HepG2 (cell line): Measurements from ENCODE around the gene IFT52. TPM values are rescaled to one million over a fixed set of nuclear protein-coding genes. Genes with fewer than 3 reads are reported as not detected.

Source experiments
- ASH2L ChIP-seq: fragments of 300-600, 200-600 bp; sonication (generic); IDR thresholded peaks from 2 replicates; pipeline ENCODE4 v1.7.0; 2017; ENCODE audit warnings: low read depth, mild to moderate bottlenecking, moderate library complexity, mixed read lengths, low read length; ENCODE audit not compliant: insufficient read length
- HES4 ChIP-seq: sonication (generic); formaldehyde crosslinking; IDR thresholded peaks from 2 replicates; pipeline ENCODE4 v1.9.0; 2021; ENCODE audit warnings: mild to moderate bottlenecking, missing genetic modification reagents, borderline replicate concordance
- MXI1 ChIP-seq: IDR thresholded peaks from 3 replicates; pipeline ENCODE4 v1.6.1; 2012; ENCODE audit warnings: low read depth, low read length, inconsistent platforms, borderline replicate concordance
- RARG ChIP-seq: sonication (generic); formaldehyde crosslinking; IDR thresholded peaks from 2 replicates; pipeline ENCODE4 v1.4.0; 2020; ENCODE audit warnings: low read depth, mild to moderate bottlenecking, missing genetic modification reagents
- SOX6 ChIP-seq, 2 experiments: fragments of 450-650 bp in 1 of 2; sonication (generic) in 1 of 2; formaldehyde crosslinking in 1 of 2; IDR thresholded peaks; 2 replicates each; pipeline versions ENCODE4 v1.4.0 to v1.6.1; 2017 to 2020; ENCODE audit warnings: antibody characterized with exemption in 1 of 2, mild to moderate bottlenecking in 1 of 2, missing genetic modification reagents in 1 of 2
- SRF ChIP-seq: IDR thresholded peaks from 2 replicates; pipeline ENCODE4 v1.6.1; 2011; ENCODE audit warnings: mild to moderate bottlenecking, low read depth, low read length, moderate library complexity
- SYNCRIP ChIP-seq: fragments of 200-400 bp; formaldehyde crosslinking; IDR thresholded peaks from 2 replicates; pipeline ENCODE4 v1.6.1; 2018; ENCODE audit warnings: mild to moderate bottlenecking, low read depth, low read length; ENCODE audit not compliant: insufficient read depth
- TSC22D2 ChIP-seq: sonication (generic); formaldehyde crosslinking; IDR thresholded peaks from 2 replicates; pipeline ENCODE4 v1.5.1; 2020; ENCODE audit warnings: missing genetic modification reagents, mild to moderate bottlenecking, borderline replicate concordance
- ZBTB38 ChIP-seq: sonication (generic); formaldehyde crosslinking; IDR thresholded peaks from 2 replicates; pipeline ENCODE4 v1.5.1; 2020; ENCODE audit warnings: mild to moderate bottlenecking, missing genetic modification reagents
- ZMYM2 ChIP-seq: sonication (generic); formaldehyde crosslinking; IDR thresholded peaks from 2 replicates; pipeline ENCODE4 v1.8.0; 2022; ENCODE audit warnings: mild to moderate bottlenecking, missing genetic modification reagents
- ZNF12 ChIP-seq: sonication (generic); formaldehyde crosslinking; IDR thresholded peaks from 2 replicates; pipeline ENCODE4 v1.5.0; 2020; ENCODE audit warnings: missing genetic modification reagents
- ZNF124 ChIP-seq: sonication (generic); formaldehyde crosslinking; IDR thresholded peaks from 2 replicates; pipeline ENCODE4 v1.4.0; 2020; ENCODE audit warnings: missing genetic modification reagents
- ZNF138 ChIP-seq: sonication (generic); formaldehyde crosslinking; IDR thresholded peaks from 2 replicates; pipeline ENCODE4 v1.5.0; 2020; ENCODE audit warnings: mild to moderate bottlenecking, low read depth, missing genetic modification reagents
- ZNF20 ChIP-seq: sonication (generic); formaldehyde crosslinking; IDR thresholded peaks from 2 replicates; pipeline ENCODE4 v1.4.0; 2020; ENCODE audit warnings: mild to moderate bottlenecking, moderate library complexity, missing genetic modification reagents
- ZNF317 ChIP-seq: sonication (generic); formaldehyde crosslinking; IDR thresholded peaks from 2 replicates; pipeline ENCODE4 v1.5.0; 2020; ENCODE audit warnings: mild to moderate bottlenecking, missing genetic modification reagents
- ZNF383 ChIP-seq: sonication (generic); formaldehyde crosslinking; IDR thresholded peaks from 2 replicates; pipeline ENCODE4 v1.4.0; 2020; ENCODE audit warnings: missing genetic modification reagents, mild to moderate bottlenecking, borderline replicate concordance
- ZNF644 ChIP-seq: IDR thresholded peaks from 2 replicates; pipeline ENCODE4 v1.6.1; 2016; ENCODE audit warnings: low read depth
- ZNF775 ChIP-seq: sonication (generic); formaldehyde crosslinking; IDR thresholded peaks from 2 replicates; pipeline ENCODE4 v1.4.0; 2020; ENCODE audit warnings: missing genetic modification reagents, mild to moderate bottlenecking, moderate library complexity, borderline replicate concordance
- polyA plus RNA-seq, 8 experiments: library from polyadenylated mRNA; depleted of rRNA in 3 of 8; stranded (reverse) in 7 of 8; unstranded in 1 of 8; fragments of >200 nt; fragmentation: Illumina TruSeq in 4 of 8; extraction: Trizol in 4 of 8; gene quantifications; 2 replicates each; pipeline versions ENCODE4 v1.2.1 to v1.2.3, GENCODE V29; 2011 to 2016; ENCODE audit warnings: low read depth in 4 of 8, missing spikeins in 1 of 8, mixed read lengths in 1 of 8; ENCODE audit not compliant: insufficient read depth in 1 of 8
- total RNA-seq, 5 experiments: library from RNA; depleted of rRNA; stranded (reverse); fragments of >200 nt; fragmentation: Illumina TruSeq; extraction: Trizol; gene quantifications; 2 replicates each; pipeline ENCODE4 v1.2.3, GENCODE V29; 2016; ENCODE audit warnings: low read depth in 1 of 5
- TF ChIP-seq, protein P1 (sequence below): sonication (generic); formaldehyde crosslinking; IDR thresholded peaks from 2 replicates; pipeline ENCODE4 v1.5.1; 2020; ENCODE audit warnings: missing genetic modification reagents, mild to moderate bottlenecking, borderline replicate concordance
- TF ChIP-seq, protein P2 (sequence below): sonication (generic); formaldehyde crosslinking; IDR thresholded peaks from 2 replicates; pipeline ENCODE4 v1.4.0; 2020; ENCODE audit warnings: mild to moderate bottlenecking, low read depth, missing genetic modification reagents
- TF ChIP-seq, protein P3 (sequence below): sonication (generic); formaldehyde crosslinking; IDR thresholded peaks from 2 replicates; pipeline ENCODE4 v1.5.0; 2020; ENCODE audit warnings: missing genetic modification reagents
- TF ChIP-seq, protein P4 (sequence below): sonication (generic); formaldehyde crosslinking; IDR thresholded peaks from 2 replicates; pipeline ENCODE4 v1.8.0; 2022; ENCODE audit warnings: mild to moderate bottlenecking, missing genetic modification reagents, borderline replicate concordance

IFT52 gene
- total and polyA plus RNA-seq, 2 of the 13 experiments (the other 11 are each of a cell fraction or from before 2014, with no cell fraction given): 48.0 to 64.0 TPM

DNA sequence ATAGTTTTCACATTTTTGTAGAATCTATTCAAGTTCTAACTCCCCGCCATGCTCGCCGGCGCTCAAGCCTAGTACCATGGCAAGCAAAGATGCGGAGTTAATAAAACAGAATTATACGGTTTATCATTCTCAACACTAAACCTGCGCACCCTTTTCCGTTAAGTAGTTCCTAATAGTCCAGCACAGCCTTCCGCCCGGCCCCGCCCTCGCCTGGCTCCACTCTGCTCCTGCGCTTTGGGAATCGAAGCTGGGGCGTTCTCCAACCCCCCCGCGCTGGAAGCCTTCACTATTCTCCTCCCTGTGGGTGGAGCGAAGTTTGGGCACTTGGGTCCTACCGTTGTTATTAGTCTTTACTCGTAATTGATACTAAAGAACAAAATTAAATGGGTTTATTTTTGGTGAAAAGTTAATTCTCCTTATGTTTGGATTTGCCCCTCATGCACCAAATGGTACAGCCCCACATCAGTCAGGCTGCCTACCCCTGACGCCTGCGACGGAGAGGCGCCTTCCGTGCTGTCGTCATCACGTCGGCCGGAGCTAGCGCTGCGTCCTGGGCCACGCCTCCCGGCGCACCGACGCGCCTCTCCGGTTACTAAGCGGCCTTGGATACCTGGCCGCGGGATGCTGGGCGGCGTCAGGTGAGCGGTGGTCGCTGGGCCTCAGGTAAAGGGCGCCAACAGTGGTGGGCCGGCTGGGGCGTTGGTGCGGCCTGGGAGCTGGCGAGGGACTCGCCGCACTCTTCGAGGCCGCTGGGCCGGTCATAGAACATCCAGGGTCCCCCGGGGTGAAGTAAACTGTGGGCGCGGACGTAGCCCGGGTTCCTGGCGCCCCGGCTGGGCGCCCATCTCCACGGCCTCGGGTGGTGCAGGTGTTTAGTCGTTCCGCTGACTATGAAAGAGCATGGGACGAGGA lies at the start of gene IFT52 (continued):
- TF ChIP-seq, protein P1, sequence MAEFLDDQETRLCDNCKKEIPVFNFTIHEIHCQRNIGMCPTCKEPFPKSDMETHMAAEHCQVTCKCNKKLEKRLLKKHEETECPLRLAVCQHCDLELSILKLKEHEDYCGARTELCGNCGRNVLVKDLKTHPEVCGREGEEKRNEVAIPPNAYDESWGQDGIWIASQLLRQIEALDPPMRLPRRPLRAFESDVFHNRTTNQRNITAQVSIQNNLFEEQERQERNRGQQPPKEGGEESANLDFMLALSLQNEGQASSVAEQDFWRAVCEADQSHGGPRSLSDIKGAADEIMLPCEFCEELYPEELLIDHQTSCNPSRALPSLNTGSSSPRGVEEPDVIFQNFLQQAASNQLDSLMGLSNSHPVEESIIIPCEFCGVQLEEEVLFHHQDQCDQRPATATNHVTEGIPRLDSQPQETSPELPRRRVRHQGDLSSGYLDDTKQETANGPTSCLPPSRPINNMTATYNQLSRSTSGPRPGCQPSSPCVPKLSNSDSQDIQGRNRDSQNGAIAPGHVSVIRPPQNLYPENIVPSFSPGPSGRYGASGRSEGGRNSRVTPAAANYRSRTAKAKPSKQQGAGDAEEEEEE (CRISPR knock-in tag): peak; percentile 73; the same call in 1 of the 2 replicates
- TF ChIP-seq ASH2L (peak; percentile 98), ZNF317 (CRISPR knock-in tag) (peak; percentile 86), ZNF383 (CRISPR knock-in tag) (peak; percentile 89), SYNCRIP (no peak), SRF (no peak; the same call in 1 of the 2 replicates), ZNF20 (CRISPR knock-in tag) (peak; percentile 89; the same call in 1 of the 2 replicates), ZNF138 (CRISPR knock-in tag) (0 out of 2 replicates have a peak, but pooled peaks have one; percentile 64), HES4 (CRISPR knock-in tag) (0 out of 2 replicates have a peak, but pooled peaks have one; percentile 37), TSC22D2 (CRISPR knock-in tag) (peak; percentile 14; the same call in 1 of the 2 replicates), ZNF124 (CRISPR knock-in tag) (peak; percentile 81; the same call in 1 of the 2 replicates), ZNF775 (CRISPR knock-in tag) (0 out of 2 replicates have a peak, but pooled peaks have one; percentile 15), ZNF644 (CRISPR knock-in tag) (0 out of 2 replicates have a peak, but pooled peaks have one; percentile 12), SOX6 (IDR thresholded peaks at IDR 0.05) (no peak), SOX6 (CRISPR knock-in tag; IDR thresholded peaks at IDR 0.05) (peak; percentile 76), ZNF12 (CRISPR knock-in tag) (peak; percentile 25; the same call in 1 of the 2 replicates), RARG (CRISPR knock-in tag) (0 out of 2 replicates have a peak, but pooled peaks have one; percentile 31), ZMYM2 (CRISPR knock-in tag) (no peak), MXI1 (peak; percentile 94; the same call in 1 of the 3 replicates), ZBTB38 (peak; percentile 94)
- TF ChIP-seq, protein P2, sequence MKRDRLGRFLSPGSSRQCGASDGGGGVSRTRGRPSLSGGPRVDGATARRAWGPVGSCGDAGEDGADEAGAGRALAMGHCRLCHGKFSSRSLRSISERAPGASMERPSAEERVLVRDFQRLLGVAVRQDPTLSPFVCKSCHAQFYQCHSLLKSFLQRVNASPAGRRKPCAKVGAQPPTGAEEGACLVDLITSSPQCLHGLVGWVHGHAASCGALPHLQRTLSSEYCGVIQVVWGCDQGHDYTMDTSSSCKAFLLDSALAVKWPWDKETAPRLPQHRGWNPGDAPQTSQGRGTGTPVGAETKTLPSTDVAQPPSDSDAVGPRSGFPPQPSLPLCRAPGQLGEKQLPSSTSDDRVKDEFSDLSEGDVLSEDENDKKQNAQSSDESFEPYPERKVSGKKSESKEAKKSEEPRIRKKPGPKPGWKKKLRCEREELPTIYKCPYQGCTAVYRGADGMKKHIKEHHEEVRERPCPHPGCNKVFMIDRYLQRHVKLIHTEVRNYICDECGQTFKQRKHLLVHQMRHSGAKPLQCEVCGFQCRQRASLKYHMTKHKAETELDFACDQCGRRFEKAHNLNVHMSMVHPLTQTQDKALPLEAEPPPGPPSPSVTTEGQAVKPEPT (CRISPR knock-in tag): peak; percentile 93; the same call in 1 of the 2 replicates
- TF ChIP-seq, protein P3, sequence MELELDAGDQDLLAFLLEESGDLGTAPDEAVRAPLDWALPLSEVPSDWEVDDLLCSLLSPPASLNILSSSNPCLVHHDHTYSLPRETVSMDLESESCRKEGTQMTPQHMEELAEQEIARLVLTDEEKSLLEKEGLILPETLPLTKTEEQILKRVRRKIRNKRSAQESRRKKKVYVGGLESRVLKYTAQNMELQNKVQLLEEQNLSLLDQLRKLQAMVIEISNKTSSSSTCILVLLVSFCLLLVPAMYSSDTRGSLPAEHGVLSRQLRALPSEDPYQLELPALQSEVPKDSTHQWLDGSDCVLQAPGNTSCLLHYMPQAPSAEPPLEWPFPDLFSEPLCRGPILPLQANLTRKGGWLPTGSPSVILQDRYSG (CRISPR knock-in tag): no peak
- TF ChIP-seq, protein P4, sequence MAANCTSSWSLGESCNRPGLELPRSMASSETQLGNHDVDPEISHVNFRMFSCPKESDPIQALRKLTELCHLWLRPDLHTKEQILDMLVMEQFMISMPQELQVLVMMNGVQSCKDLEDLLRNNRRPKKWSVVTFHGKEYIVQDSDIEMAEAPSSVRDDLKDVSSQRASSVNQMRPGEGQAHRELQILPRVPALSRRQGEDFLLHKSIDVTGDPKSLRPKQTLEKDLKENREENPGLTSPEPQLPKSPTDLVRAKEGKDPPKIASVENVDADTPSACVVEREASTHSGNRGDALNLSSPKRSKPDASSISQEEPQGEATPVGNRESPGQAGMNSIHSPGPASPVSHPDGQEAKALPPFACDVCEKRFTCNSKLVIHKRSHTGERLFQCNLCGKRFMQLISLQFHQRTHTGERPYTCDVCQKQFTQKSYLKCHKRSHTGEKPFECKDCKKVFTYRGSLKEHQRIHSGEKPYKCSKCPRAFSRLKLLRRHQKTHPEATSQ (CRISPR knock-in tag): peak; percentile 76; the same call in 1 of the 2 replicates
